H1 (cell line): Measurements from ENCODE around the gene NR1H3. TPM values are rescaled to one million over a fixed set of nuclear protein-coding genes. Genes with fewer than 3 reads are reported as not detected.
A peak's percentile ranks its signal among the peaks of the same experiment; 100 is the strongest.

Source experiments
- CTCF ChIA-PET: fragments of 300-600 bp; sonication (Branson Sonifier 250); formaldehyde crosslinking; loops from one replicate; lab custom pipeline; 2021; ENCODE audit not compliant: partially characterized antibody; lab: Charles Lee
- POLR2A ChIA-PET: fragments of 300-600 bp; sonication (Branson Sonifier 250); formaldehyde crosslinking; loops from one replicate; lab custom pipeline; 2021; ENCODE audit warnings: inconsistent platforms; ENCODE audit not compliant: partially characterized antibody; lab: Charles Lee
- DNase-seq, 2 experiments: peaks; one replicate each; pipeline versions ENCODE4 v3.0.0 to v3.0.0-alpha.2; 2010 to 2022; ENCODE audit warnings: low spot score in 2 of 2, low read depth in 1 of 2, mixed read lengths in 1 of 2
- FAIRE-seq: peaks from 2 replicates; lab custom pipeline; 2011; peaks lifted over from hg19 to GRCh38; lab: Jason Lieb, UNC
- H2AFZ ChIP-seq: 2 replicates; pipeline ENCODE4 v1.8.1; 2012; ENCODE audit warnings: low read length, inconsistent platforms
- H2AK5ac ChIP-seq: 2 replicates; pipeline ENCODE4 v1.6.1; 2013; ENCODE audit warnings: low read depth, low read length
- H2BK120ac ChIP-seq: replicated peaks from 2 replicates; pipeline ENCODE3; 2013; ENCODE audit warnings: low read depth, low read length, inconsistent platforms
- H2BK12ac ChIP-seq: 2 replicates; pipeline ENCODE4 v1.6.1; 2013; ENCODE audit warnings: low read depth, low read length
- H2BK15ac ChIP-seq: 2 replicates; pipeline ENCODE4 v1.6.1; 2013; ENCODE audit warnings: low read length
- H2BK20ac ChIP-seq: 2 replicates; pipeline ENCODE4 v1.6.1; 2013; ENCODE audit warnings: low read length
- H2BK5ac ChIP-seq: 2 replicates; pipeline ENCODE4 v1.6.1; 2013; ENCODE audit warnings: low read depth, low read length
- H3K14ac ChIP-seq: 2 replicates; pipeline ENCODE4 v1.6.1; 2013; ENCODE audit warnings: inconsistent platforms; ENCODE audit not compliant: insufficient read length
- H3K18ac ChIP-seq: 2 replicates; pipeline ENCODE4 v1.6.1; 2013; ENCODE audit warnings: low read length; ENCODE audit errors: extremely low read depth
- H3K23ac ChIP-seq: 2 replicates; pipeline ENCODE4 v1.6.1; 2013; ENCODE audit warnings: inconsistent platforms; ENCODE audit not compliant: insufficient read length
- H3K23me2 ChIP-seq: 2 replicates; pipeline ENCODE4 v1.6.1; 2013; ENCODE audit warnings: low read depth, low read length
- H3K27ac ChIP-seq: 2 replicates; pipeline ENCODE4 v1.6.1; 2011; ENCODE audit warnings: low read depth, low read length, inconsistent platforms
- H3K27me3 ChIP-seq, 4 experiments: replicated peaks in 1 of 4; 1 replicate in 1 of 4; 2 replicates in 3 of 4; pipeline versions ENCODE4 v1.6.1 to v1.8.1; 2011 to 2013; ENCODE audit warnings: low read length in 3 of 4, mild to moderate bottlenecking in 3 of 4, inconsistent platforms in 2 of 4, mixed read lengths in 2 of 4, moderate library complexity in 1 of 4; ENCODE audit not compliant: control insufficient read depth in 3 of 4, insufficient read depth in 3 of 4; ENCODE audit errors: extremely low read depth in 1 of 4
- H3K36me3 ChIP-seq, 4 experiments: 2 replicates each; pipeline versions ENCODE4 v1.6.1 to v1.8.1; 2011 to 2013; ENCODE audit warnings: mild to moderate bottlenecking in 4 of 4, low read length in 3 of 4, moderate library complexity in 2 of 4, control low read depth in 1 of 4, inconsistent platforms in 1 of 4; ENCODE audit not compliant: insufficient read depth in 4 of 4, control insufficient read depth in 2 of 4
- H3K4ac ChIP-seq: replicated peaks from 2 replicates; pipeline ENCODE3; 2013; ENCODE audit warnings: low read length, low read depth, mixed read lengths, inconsistent platforms; ENCODE audit not compliant: insufficient read length
- H3K4me1 ChIP-seq, 4 experiments: replicated peaks in 1 of 4; 1 replicate in 1 of 4; 2 replicates in 3 of 4; pipeline versions ENCODE4 v1.6.1 to v1.8.1; 2011 to 2013; ENCODE audit warnings: low read length in 3 of 4, inconsistent platforms in 2 of 4, mixed read lengths in 1 of 4; ENCODE audit not compliant: insufficient read depth in 4 of 4, control insufficient read depth in 3 of 4
- H3K4me2 ChIP-seq, 2 experiments: 2 replicates each; pipeline versions ENCODE4 v1.6.1 to v1.8.1; 2011 to 2013; ENCODE audit warnings: low read depth in 2 of 2, low read length in 2 of 2, control low read depth in 1 of 2, inconsistent platforms in 1 of 2, mild to moderate bottlenecking in 1 of 2; ENCODE audit not compliant: insufficient read depth in 1 of 2
- H3K4me3 ChIP-seq, 4 experiments: fragments of 200-600, 300-600 bp in 1 of 4; sonication (generic), shearing (Covaris generic), sonication (Bioruptor Twin) in 1 of 4; 2 replicates each; pipeline versions ENCODE4 v1.5.1 to v1.8.1; 2011 to 2016; ENCODE audit warnings: low read length in 4 of 4, low read depth in 3 of 4, control low read depth in 2 of 4, inconsistent platforms in 2 of 4, mild to moderate bottlenecking in 2 of 4, mixed read lengths in 1 of 4, moderate library complexity in 1 of 4; ENCODE audit not compliant: insufficient read depth in 2 of 4; ENCODE audit errors: extremely low read depth in 1 of 4
- H3K56ac ChIP-seq: replicated peaks from 2 replicates; pipeline ENCODE3; 2013; ENCODE audit warnings: low read depth, mild to moderate bottlenecking, mixed read lengths, low read length, inconsistent platforms; ENCODE audit not compliant: insufficient read length
- H3K79me1 ChIP-seq: 2 replicates; pipeline ENCODE4 v1.6.1; 2013; ENCODE audit warnings: low read depth, low read length, control low read depth
- H3K79me2 ChIP-seq, 2 experiments: 2 replicates each; pipeline versions ENCODE4 v1.6.1 to v1.8.1; 2012 to 2013; ENCODE audit warnings: low read length in 2 of 2, mild to moderate bottlenecking in 2 of 2, inconsistent platforms in 1 of 2; ENCODE audit not compliant: insufficient read depth in 2 of 2, control insufficient read depth in 1 of 2
- H3K9ac ChIP-seq, 4 experiments: replicated peaks in 1 of 4; 1 replicate in 1 of 4; 2 replicates in 3 of 4; pipeline versions ENCODE4 v1.6.1 to v1.8.1; 2011 to 2013; ENCODE audit warnings: low read depth in 3 of 4, low read length in 3 of 4, control low read depth in 2 of 4, mild to moderate bottlenecking in 2 of 4, moderate library complexity in 2 of 4, inconsistent platforms in 1 of 4; ENCODE audit errors: extremely low read depth in 1 of 4
- H3K9me3 ChIP-seq, 2 experiments: 2 replicates each; pipeline versions ENCODE4 v1.6.1 to v1.8.1; 2012 to 2013; ENCODE audit warnings: mild to moderate bottlenecking in 2 of 2, moderate library complexity in 2 of 2, control low read depth in 1 of 2, inconsistent platforms in 1 of 2, low read depth in 1 of 2, low read length in 1 of 2, mixed read lengths in 1 of 2; ENCODE audit not compliant: insufficient read depth in 2 of 2
- H4K20me1 ChIP-seq, 2 experiments: replicated peaks in 1 of 2; 2 replicates each; pipeline versions ENCODE3 to v1.8.1; 2011 to 2013; ENCODE audit warnings: inconsistent platforms in 2 of 2, low read length in 2 of 2, mild to moderate bottlenecking in 1 of 2; ENCODE audit not compliant: insufficient read depth in 2 of 2, control insufficient read depth in 1 of 2
- H4K5ac ChIP-seq: 2 replicates; pipeline ENCODE4 v1.6.1; 2013; ENCODE audit warnings: low read length, low read depth, mixed read lengths, inconsistent platforms; ENCODE audit not compliant: insufficient read length
- H4K8ac ChIP-seq: 2 replicates; pipeline ENCODE4 v1.8.0; 2013; ENCODE audit warnings: mild to moderate bottlenecking, moderate library complexity, low read length, inconsistent platforms; ENCODE audit not compliant: insufficient read depth; ENCODE audit errors: extremely low read depth
- H4K91ac ChIP-seq: replicated peaks from 2 replicates; pipeline ENCODE3; 2013; ENCODE audit warnings: low read length, mixed read lengths, inconsistent platforms; ENCODE audit not compliant: insufficient read length
- EP300 ChIP-seq, 2 experiments: IDR thresholded peaks; 1 replicate in 1 of 2; 2 replicates in 1 of 2; pipeline ENCODE4 v1.6.1; 2011 to 2012; ENCODE audit warnings: low read depth in 2 of 2, low read length in 2 of 2, mild to moderate bottlenecking in 2 of 2, borderline replicate concordance in 1 of 2, inconsistent platforms in 1 of 2, moderate library complexity in 1 of 2
- GABPA ChIP-seq: IDR thresholded peaks from 2 replicates; pipeline ENCODE4 v1.6.1; 2011; ENCODE audit warnings: mild to moderate bottlenecking, low read length, moderate library complexity, borderline replicate concordance; ENCODE audit not compliant: insufficient read depth
- HDAC2 ChIP-seq, 2 experiments: fragments of 300-600 bp in 1 of 2; sonication (generic) in 1 of 2; IDR thresholded peaks; 2 replicates each; pipeline ENCODE4 v1.6.1; 2011 to 2012; ENCODE audit warnings: low read depth in 2 of 2, low read length in 2 of 2, mild to moderate bottlenecking in 2 of 2, moderate library complexity in 2 of 2, borderline replicate concordance in 1 of 2, inconsistent platforms in 1 of 2
- JUND ChIP-seq: IDR thresholded peaks from 2 replicates; pipeline ENCODE4 v1.6.1; 2011; ENCODE audit warnings: mild to moderate bottlenecking, improper control_type of control experiment, low read length
- KDM1A ChIP-seq: fragments of 200-600, 300-600 bp; sonication (generic); IDR thresholded peaks from 2 replicates; pipeline ENCODE4 v1.7.1; 2016; ENCODE audit warnings: mild to moderate bottlenecking, low read length, borderline replicate concordance
- RFX5 ChIP-seq: IDR thresholded peaks from 2 replicates; pipeline ENCODE4 v1.6.1; 2011; ENCODE audit warnings: low read depth, low read length, improper control_type of control experiment, borderline replicate concordance
- SAP30 ChIP-seq: fragments of 300-600 bp; sonication (generic); IDR thresholded peaks from 2 replicates; pipeline ENCODE4 v1.7.1; 2012; ENCODE audit warnings: low read length, moderate library complexity, mild to moderate bottlenecking, inconsistent platforms; ENCODE audit not compliant: insufficient read depth, insufficient replicate concordance
- SIX5 ChIP-seq: IDR thresholded peaks from 2 replicates; pipeline ENCODE4 v1.6.1; 2011; ENCODE audit warnings: mild to moderate bottlenecking, low read depth, low read length
- USF2 ChIP-seq: IDR thresholded peaks from 2 replicates; pipeline ENCODE4 v1.6.1; 2011; ENCODE audit warnings: low read length, improper control_type of control experiment
- WGBS, 2 experiments: shearing (Covaris generic) in 1 of 2; methylation state at CpG; one replicate each; pipeline versions ENCODE4 v1.1.6 to v1.1.7; 2013 to 2015; ENCODE audit warnings: low lambda C conversion rate in 2 of 2, mixed read lengths in 2 of 2, inconsistent platforms in 1 of 2, low coverage in 1 of 2, missing lambda C conversion rate in 1 of 2; ENCODE audit not compliant: insufficient replicate concordance in 2 of 2, insufficient coverage in 1 of 2, insufficient read length in 1 of 2; ENCODE audit errors: extremely low coverage in 1 of 2, missing lambda C conversion rate in 1 of 2; 5-methylcytosine and 5-hydroxymethylcytosine counted together
- polyA plus RNA-seq, 7 experiments: library from polyadenylated mRNA; depleted of rRNA in 3 of 7; stranded (reverse) in 5 of 7; unstranded in 2 of 7; fragments of >200 nt in 5 of 7; fragments of 200-250 nt in 2 of 7; gene quantifications; 1 replicate in 5 of 7; 2 replicates in 1 of 7; 4 replicates in 1 of 7; pipeline versions ENCODE4 v1.2.1 to v1.2.3, GENCODE V29; 2011 to 2013; ENCODE audit warnings: missing spikeins in 2 of 7, mixed read lengths in 2 of 7
- total RNA-seq: library from RNA; stranded (reverse); fragmentation: NEBNext Ultra II Directional; extraction: Animal tissue kit (Norgen Biotek cat#: 25700); gene quantifications from 2 replicates; pipeline ENCODE4 v1.2.1, GENCODE V29; 2021

Gene NR1H3
- total and polyA plus RNA-seq, 2 of the 8 experiments (the other 6 are each of a cell fraction or from before 2014, with no cell fraction given) = 19.9 to 42.1 TPM

GRCh38 chr11:47257177-47257516, 649 bp upstream of the NR1H3 start:
- Histone ChIP-seq H4K8ac (peak overlapping the region; percentile 75; the same call in 1 of the 2 replicates), H2BK5ac (peak overlapping the region; percentile 73; the same call in 1 of the 2 replicates), H3K36me3 (no peaks in the 10 kb centered on the region; a peak in 1 of 8 replicates), H3K9ac (peak overlapping the region in 2 of 4 experiments; percentile 22 to 23; a peak in 1 of 7 replicates), H3K18ac (peak overlapping the region; percentile 78), H3K27me3 (no peaks in the 10 kb centered on the region), H4K20me1 (no peaks in the 10 kb centered on the region), H2BK12ac (0 out of 2 replicates have a peak overlapping the region, but pooled peaks have one; percentile 75), H2BK20ac (no peak overlapping the region), H3K4ac (no peak overlapping the region), H3K23ac (no peak overlapping the region), H2AK5ac (peak overlapping the region; percentile 58; the same call in 1 of the 2 replicates), H3K4me3 (peak overlapping the region in 3 of 4 experiments; percentile 29 to 51 (median 32); a peak in 4 of 8 replicates), H3K23me2 (peaks cover 3% of the 10 kb centered on the region), H4K5ac (peak overlapping the region; percentile 10), H3K79me2 (no peaks in the 10 kb centered on the region), H3K27ac (peak overlapping the region; percentile 67; the same call in 1 of the 2 replicates), H4K91ac (no peak overlapping the region), H3K4me1 (peaks cover 2 to 18% (median 9%) of the 10 kb centered on the region in 4 experiments), H3K4me2 (peak overlapping the region; percentile 58 to 65), H3K14ac (no peak overlapping the region), H2BK120ac (no peak overlapping the region), H2BK15ac (peak overlapping the region; percentile 72; the same call in 1 of the 2 replicates), H3K56ac (no peak overlapping the region), H3K79me1 (no peaks in the 10 kb centered on the region), H3K9me3 (no peaks in the 10 kb centered on the region), H2AFZ (no peak overlapping the region)
- POLR2A ChIA-PET = interaction anchor here (0.8 to 7.1 kb wide), 11 partner anchors 8 to 80 kb away, joined by 3 to 47 read pairs (median 12); partner anchors contain the start of genes ACP2, ARFGAP2, DDB2 and MADD
- no peak for DNase-seq
- CTCF ChIA-PET = interaction anchor here (1.1 to 7.1 kb wide), 11 partner anchors 10 to 115 kb away, joined by 3 to 127 read pairs (median 35); partner anchors contain the start of genes ACP2, ARFGAP2, DDB2 and MADD
- 72% methylated on average over 2 of the region's 2 CpGs; no CpG with 5 or more reads in 1 of the 2 experiments for whole genome bisulfite sequencing, 2 experiments
- FAIRE-seq = no peak
- TF ChIP-seq EP300 (IDR thresholded peaks at IDR 0.05; ENCODE audit: borderline replicate concordance in 1 of 2, low read depth in 2 of 2, low read length in 2 of 2) (no peak), JUND (no peak), HDAC2 (IDR thresholded peaks at IDR 0.05; ENCODE audit: borderline replicate concordance in 1 of 2, low read depth in 2 of 2, low read length in 2 of 2) (no peak), GABPA (no peak), USF2 (no peak), SIX5 (no peak), SAP30 (no peak), KDM1A (no peak), RFX5 (no peak)
